NCI-H526 (cell line): ENCODE results near the gene IGFALS.

Experiments used
- DNase-seq, 2 experiments: peaks; one replicate each; lab custom pipeline; 2025; lab: John Stamatoyannopoulos, UW

Gene IGFALS

GRCh38 chr16:1790261-1790610 lies 3.3 kb downstream of the IGFALS start:
- DNase-seq, result no peak

GRCh38 chr16:1789643-1790045 lies 3.9 kb downstream of the IGFALS start:
- no peak for DNase-seq

GRCh38 chr16:1788708-1789100 lies 4.8 kb downstream of the IGFALS start:
- no peak for DNase-seq

GRCh38 chr16:1788095-1788707 lies 5.3 kb downstream of the IGFALS start:
- no peak for DNase-seq

- DNase-seq, result no peak
These were observed 6.0 kb downstream of the IGFALS start for GRCh38 chr16:1787322-1788094.

- DNase-seq, result no peak
These were observed 6.5 kb downstream of the IGFALS start for GRCh38 chr16:1787056-1787321.

- no peak for DNase-seq
These were observed 7.1 kb downstream of the IGFALS start for GRCh38 chr16:1786242-1787055.

- DNase-seq, result no peak
These were observed 7.7 kb downstream of the IGFALS start for GRCh38 chr16:1785846-1786170.

- no peak for DNase-seq
These were observed 8.3 kb downstream of the IGFALS start for GRCh38 chr16:1784977-1785845.

GRCh38 chr16:1782408-1783264 lies 10.9 kb downstream of the IGFALS start, which contains the start of the genes NUBP2 and SPSB3:
NUBP2 (plus strand) TSS chr16:1782960; CDS start chr16:1783021, 61 bp downstream.
SPSB3 (minus strand) TSS chr16:1782571; CDS start chr16:1781483, 1,088 bp downstream.
- peak; percentile 97 to 98 for DNase-seq

- DNase-seq, result no peak
These were observed 11.6 kb downstream of the IGFALS start for GRCh38 chr16:1781758-1782407.

- DNase-seq, result no peak
These were observed 12.3 kb downstream of the IGFALS start for GRCh38 chr16:1781254-1781653.

- DNase-seq, result no peak
These were observed 12.8 kb downstream of the IGFALS start for GRCh38 chr16:1780677-1781072.

- DNase-seq, result no peak
These were observed 13.5 kb downstream of the IGFALS start for GRCh38 chr16:1779741-1780676.

GRCh38 chr16:1779234-1779701 lies 14.2 kb downstream of the IGFALS start:
- DNase-seq, result no peak

GRCh38 chr16:1778200-1779179 lies 15.0 kb downstream of the IGFALS start:
- DNase-seq, result no peak

GRCh38 chr16:1777375-1778199 lies 15.9 kb downstream of the IGFALS start:
- DNase-seq, result no peak
